ENCODE results near the gene ISM1.

ISM1 gene

DNA sequence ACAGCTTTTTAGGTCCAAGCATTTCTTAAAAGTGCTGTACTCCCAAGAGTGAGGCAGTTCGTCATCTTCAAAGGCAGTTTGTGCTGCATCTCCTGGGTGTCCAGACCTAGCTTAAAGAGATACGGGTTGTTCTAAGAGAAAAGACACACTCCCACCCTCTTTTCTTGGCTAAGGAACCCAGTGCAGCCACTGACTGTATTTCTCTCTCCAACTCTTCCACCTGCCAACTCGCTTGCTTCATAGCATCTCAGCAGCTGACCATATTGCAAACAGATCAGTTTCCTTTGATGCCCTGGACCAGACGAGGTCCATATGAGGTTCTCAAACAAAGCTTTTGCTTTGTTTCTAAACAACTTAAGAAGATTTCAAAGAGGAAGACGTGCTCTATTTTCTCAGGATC is 101.1 kb downstream of the ISM1 start:
- TF ChIP-seq EGR1 (IDR thresholded peaks at IDR 0.05) (no peak), TAF1 (IDR thresholded peaks at IDR 0.05; ENCODE audit: low read depth) (no peak), ZBTB7A (IDR thresholded peaks at IDR 0.05; ENCODE audit: low read depth) (no peak), TEAD4 (IDR thresholded peaks at IDR 0.05) (no peak), YY1 (IDR thresholded peaks at IDR 0.05; ENCODE audit: low read depth) (no peak), CREB1 (IDR thresholded peaks at IDR 0.05; ENCODE audit: low read depth) (no peak), FOXM1 (IDR thresholded peaks at IDR 0.05; ENCODE audit: borderline replicate concordance, low read depth) (no peak), CEBPB (IDR thresholded peaks at IDR 0.05) (no peak)
- TF ChIP-seq, protein P1, sequence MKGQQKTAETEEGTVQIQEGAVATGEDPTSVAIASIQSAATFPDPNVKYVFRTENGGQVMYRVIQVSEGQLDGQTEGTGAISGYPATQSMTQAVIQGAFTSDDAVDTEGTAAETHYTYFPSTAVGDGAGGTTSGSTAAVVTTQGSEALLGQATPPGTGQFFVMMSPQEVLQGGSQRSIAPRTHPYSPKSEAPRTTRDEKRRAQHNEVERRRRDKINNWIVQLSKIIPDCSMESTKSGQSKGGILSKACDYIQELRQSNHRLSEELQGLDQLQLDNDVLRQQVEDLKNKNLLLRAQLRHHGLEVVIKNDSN (IDR thresholded peaks at IDR 0.05) = no peak
- TF ChIP-seq, protein P2, sequence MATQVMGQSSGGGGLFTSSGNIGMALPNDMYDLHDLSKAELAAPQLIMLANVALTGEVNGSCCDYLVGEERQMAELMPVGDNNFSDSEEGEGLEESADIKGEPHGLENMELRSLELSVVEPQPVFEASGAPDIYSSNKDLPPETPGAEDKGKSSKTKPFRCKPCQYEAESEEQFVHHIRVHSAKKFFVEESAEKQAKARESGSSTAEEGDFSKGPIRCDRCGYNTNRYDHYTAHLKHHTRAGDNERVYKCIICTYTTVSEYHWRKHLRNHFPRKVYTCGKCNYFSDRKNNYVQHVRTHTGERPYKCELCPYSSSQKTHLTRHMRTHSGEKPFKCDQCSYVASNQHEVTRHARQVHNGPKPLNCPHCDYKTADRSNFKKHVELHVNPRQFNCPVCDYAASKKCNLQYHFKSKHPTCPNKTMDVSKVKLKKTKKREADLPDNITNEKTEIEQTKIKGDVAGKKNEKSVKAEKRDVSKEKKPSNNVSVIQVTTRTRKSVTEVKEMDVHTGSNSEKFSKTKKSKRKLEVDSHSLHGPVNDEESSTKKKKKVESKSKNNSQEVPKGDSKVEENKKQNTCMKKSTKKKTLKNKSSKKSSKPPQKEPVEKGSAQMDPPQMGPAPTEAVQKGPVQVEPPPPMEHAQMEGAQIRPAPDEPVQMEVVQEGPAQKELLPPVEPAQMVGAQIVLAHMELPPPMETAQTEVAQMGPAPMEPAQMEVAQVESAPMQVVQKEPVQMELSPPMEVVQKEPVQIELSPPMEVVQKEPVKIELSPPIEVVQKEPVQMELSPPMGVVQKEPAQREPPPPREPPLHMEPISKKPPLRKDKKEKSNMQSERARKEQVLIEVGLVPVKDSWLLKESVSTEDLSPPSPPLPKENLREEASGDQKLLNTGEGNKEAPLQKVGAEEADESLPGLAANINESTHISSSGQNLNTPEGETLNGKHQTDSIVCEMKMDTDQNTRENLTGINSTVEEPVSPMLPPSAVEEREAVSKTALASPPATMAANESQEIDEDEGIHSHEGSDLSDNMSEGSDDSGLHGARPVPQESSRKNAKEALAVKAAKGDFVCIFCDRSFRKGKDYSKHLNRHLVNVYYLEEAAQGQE (IDR thresholded peaks at IDR 0.05; ENCODE audit: low read depth) = no peak

DNA sequence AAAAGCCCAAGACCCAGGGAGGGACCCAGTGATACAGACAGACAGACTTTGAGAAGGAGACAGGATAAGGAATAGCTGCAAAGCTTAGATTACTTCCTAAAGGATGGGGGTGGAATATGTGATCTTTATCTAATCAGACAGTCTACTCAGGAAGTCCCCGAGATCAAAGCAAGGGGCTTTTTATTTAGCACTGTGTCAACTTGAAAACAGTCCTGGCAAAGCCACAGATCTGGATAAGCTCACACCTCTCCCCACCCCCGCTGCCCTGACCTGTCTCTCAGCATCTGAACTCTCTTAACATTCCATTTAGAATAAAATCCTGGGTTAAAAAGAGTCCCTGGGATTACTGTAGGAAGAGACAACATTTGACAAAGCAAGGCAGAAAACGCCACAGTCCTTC is 101.5 kb downstream of the ISM1 start:
- TF ChIP-seq CEBPB (IDR thresholded peaks at IDR 0.05) (no peak), CREB1 (IDR thresholded peaks at IDR 0.05; ENCODE audit: low read depth) (no peak), RAD21 (IDR thresholded peaks at IDR 0.05; ENCODE audit: low read depth) (no peak), YY1 (IDR thresholded peaks at IDR 0.05; ENCODE audit: low read depth) (no peak), FOXM1 (IDR thresholded peaks at IDR 0.05; ENCODE audit: borderline replicate concordance, low read depth) (no peak), NFIC (IDR thresholded peaks at IDR 0.05) (no peak), EP300 (IDR thresholded peaks at IDR 0.05; ENCODE audit: borderline replicate concordance) (no peak)
- TF ChIP-seq, protein P2 (IDR thresholded peaks at IDR 0.05; ENCODE audit: low read depth) = no peak
- TF ChIP-seq, protein P3, sequence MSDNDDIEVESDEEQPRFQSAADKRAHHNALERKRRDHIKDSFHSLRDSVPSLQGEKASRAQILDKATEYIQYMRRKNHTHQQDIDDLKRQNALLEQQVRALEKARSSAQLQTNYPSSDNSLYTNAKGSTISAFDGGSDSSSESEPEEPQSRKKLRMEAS (IDR thresholded peaks at IDR 0.05) = no peak
- TF ChIP-seq, protein P1 (IDR thresholded peaks at IDR 0.05) = no peak

DNA sequence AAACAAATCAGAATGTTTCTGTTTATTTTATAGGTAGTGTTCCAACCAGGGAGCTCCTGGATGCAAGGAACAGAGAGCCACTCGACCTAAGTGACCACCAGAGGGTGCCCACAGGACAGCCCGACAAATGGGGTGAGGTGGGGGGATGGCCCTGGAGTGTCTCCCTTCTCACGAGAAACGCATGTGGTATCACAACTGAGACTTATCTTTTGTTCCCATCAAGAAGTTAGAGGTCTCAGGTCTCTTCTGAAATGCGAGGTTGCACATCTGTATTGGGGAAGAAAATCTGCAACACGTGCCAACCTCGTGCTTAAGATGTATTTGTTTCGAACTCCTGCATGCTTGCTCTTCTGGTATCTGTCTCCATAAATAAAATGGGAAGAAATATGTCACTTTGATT is 104.0 kb downstream of the ISM1 start:
- no peak for TF ChIP-seq TEAD4 (IDR thresholded peaks at IDR 0.05)
- TF ChIP-seq RAD21 (IDR thresholded peaks at IDR 0.05; ENCODE audit: low read depth) = peak; percentile 50

DNA sequence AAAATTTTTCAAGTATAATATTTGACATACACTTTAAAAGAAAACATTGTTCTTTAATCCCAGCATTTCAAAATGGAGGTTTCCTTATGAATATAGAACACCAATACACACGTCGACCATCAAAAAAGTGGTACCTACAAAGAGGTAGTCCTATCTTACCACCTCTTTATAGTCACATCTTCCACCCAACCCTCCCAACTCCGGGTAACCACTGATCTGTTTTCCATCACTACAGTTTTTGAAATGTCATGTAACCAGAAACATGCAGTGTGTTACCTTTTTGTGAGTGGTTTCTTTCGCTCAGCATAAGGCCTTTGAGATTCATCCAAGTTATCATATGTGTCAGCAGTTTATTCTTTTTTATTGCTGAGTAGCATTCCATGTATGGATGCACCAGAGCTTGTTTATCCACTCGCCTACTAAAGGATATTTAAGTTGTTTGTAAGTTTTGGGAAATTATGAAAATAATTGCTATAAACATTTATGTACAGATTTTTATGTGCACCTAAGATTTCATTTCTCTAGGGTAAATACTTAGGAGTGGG is 104.8 kb downstream of the ISM1 start:
- TF ChIP-seq RAD21 (IDR thresholded peaks at IDR 0.05; ENCODE audit: low read depth) = no peak
- TF ChIP-seq NFIC (IDR thresholded peaks at IDR 0.05) = no peak
- no peak for TF ChIP-seq CREB1 (IDR thresholded peaks at IDR 0.05; ENCODE audit: low read depth)

DNA sequence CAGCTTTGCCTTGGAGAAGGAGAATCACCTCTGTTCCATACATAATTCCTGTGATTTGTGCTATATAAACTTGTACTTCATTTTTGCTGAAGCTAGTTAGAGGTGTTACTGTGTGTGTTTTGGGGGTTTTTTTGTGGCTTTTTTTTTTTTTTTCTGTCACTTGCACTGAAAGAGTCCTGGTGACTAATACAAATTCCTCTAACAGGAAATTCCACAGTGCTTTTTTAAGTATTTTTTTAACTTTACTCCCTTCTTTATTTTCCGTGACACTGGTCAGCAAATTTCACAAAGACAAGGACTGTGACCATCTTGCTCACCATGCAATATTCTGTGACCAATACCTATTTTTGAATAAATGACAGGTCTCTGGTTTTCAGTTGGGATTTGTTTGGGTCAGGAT is 110.5 kb downstream of the ISM1 start:
- no peak for TF ChIP-seq TAF1 (IDR thresholded peaks at IDR 0.05; ENCODE audit: low read depth)
- TF ChIP-seq ZBTB7A (IDR thresholded peaks at IDR 0.05; ENCODE audit: low read depth) = no peak
- TF ChIP-seq, protein P3 (IDR thresholded peaks at IDR 0.05) = no peak

DNA sequence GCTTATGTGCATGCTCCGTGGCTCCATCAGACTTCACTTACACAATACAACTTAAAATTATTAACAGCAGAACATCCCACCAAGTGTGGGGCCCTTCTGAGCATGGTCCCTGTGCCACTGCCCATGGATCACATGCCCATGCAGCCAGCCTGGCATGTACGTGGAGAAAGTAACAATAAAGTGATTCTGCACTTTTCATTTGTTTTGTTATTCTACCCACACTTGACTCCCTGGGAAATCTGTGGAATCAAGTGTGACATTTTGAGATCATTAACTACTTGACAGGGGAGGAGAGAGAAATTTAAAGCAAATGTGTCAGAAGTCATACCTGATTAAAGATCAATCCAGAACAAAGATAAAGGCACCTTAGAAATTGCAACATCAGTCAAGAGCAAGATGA is 112.0 kb downstream of the ISM1 start:
- TF ChIP-seq FOXM1 (IDR thresholded peaks at IDR 0.05; ENCODE audit: borderline replicate concordance, low read depth) = no peak
- TF ChIP-seq NFIC (IDR thresholded peaks at IDR 0.05) = no peak
- TF ChIP-seq ZBTB7A (IDR thresholded peaks at IDR 0.05; ENCODE audit: low read depth) = no peak
- no peak for TF ChIP-seq CEBPB (IDR thresholded peaks at IDR 0.05)
- TF ChIP-seq TEAD4 (IDR thresholded peaks at IDR 0.05) = no peak
- TF ChIP-seq, protein P2 (IDR thresholded peaks at IDR 0.05; ENCODE audit: low read depth) = no peak
- TF ChIP-seq, protein P1 (IDR thresholded peaks at IDR 0.05) = no peak
- TF ChIP-seq EGR1 (IDR thresholded peaks at IDR 0.05) = no peak
- TF ChIP-seq CREB1 (IDR thresholded peaks at IDR 0.05; ENCODE audit: low read depth) = no peak
- TF ChIP-seq RAD21 (IDR thresholded peaks at IDR 0.05; ENCODE audit: low read depth) = no peak
- no peak for TF ChIP-seq YY1 (IDR thresholded peaks at IDR 0.05; ENCODE audit: low read depth)
- TF ChIP-seq EP300 (IDR thresholded peaks at IDR 0.05; ENCODE audit: borderline replicate concordance) = no peak
- no peak for TF ChIP-seq TAF1 (IDR thresholded peaks at IDR 0.05; ENCODE audit: low read depth)
- TF ChIP-seq TCF12 (IDR thresholded peaks at IDR 0.05; ENCODE audit: low read depth) = no peak
- TF ChIP-seq, protein P3 (IDR thresholded peaks at IDR 0.05) = no peak
